ENCODE results near the gene GH2. TPM values are rescaled to one million over a fixed set of nuclear protein-coding genes. Genes with fewer than 3 reads are reported as not detected.
"Not testable (repeated sequence)": the region's sequence is repeated elsewhere in the genome, so short reads cannot be mapped to it uniquely, and the experiment has no call there.

GH2 gene
- total and polyA plus RNA-seq, 2 donors from 2014 or later, result not detected

GRCh38 chr17:63916566-63917185, 34.9 kb upstream of the GH2 start:
- peak in 1 of 5 donors; percentile 5 for DNase-seq
- intact Hi-C loops (cut with DNase I), result loop anchor here (10.0 kb wide), 2 partner anchors 98 to 218 kb away; partner anchors contain the start of gene ERN1

GRCh38 chr17:63915753-63916152, 34.0 kb upstream of the GH2 start:
- not testable (repeated sequence) for H3K36me3 ChIP-seq (ENCODE audit: control insufficient read depth in 2 of 3, insufficient read depth in 3 of 3, low read length in 3 of 3); H3K9me3 ChIP-seq (ENCODE audit: control insufficient read depth in 2 of 3, insufficient read depth in 1 of 3, low read length in 3 of 3); H3K9ac ChIP-seq (ENCODE audit: low read length in 3 of 3); H3K4me1 ChIP-seq (ENCODE audit: control insufficient read depth in 2 of 3, insufficient read depth in 2 of 3, low read depth in 1 of 3, low read length in 3 of 3); H3K27ac ChIP-seq (ENCODE audit: low read depth in 2 of 2, low read length in 2 of 2); FAIRE-seq; H3K4me3 ChIP-seq (ENCODE audit: low read length in 3 of 3); H3K27me3 ChIP-seq (ENCODE audit: control insufficient read depth, insufficient read depth, low read length)
- intact Hi-C loops (cut with DNase I), result loop anchor here (10.0 kb wide), 2 partner anchors 99 to 219 kb away; partner anchors contain the start of gene ERN1
- peak in 1 of 5 donors; percentile 13 for DNase-seq

More at GRCh38 chr17:63916566-63917185, 34.9 kb upstream of the GH2 start:
- H3K9ac ChIP-seq (ENCODE audit: low read length in 3 of 3), result no peak overlapping the region
- H3K4me3 ChIP-seq (ENCODE audit: low read length in 3 of 3), result no peak overlapping the region
- no peaks in the 10 kb centered on the region for H3K4me1 ChIP-seq (ENCODE audit: control insufficient read depth in 2 of 3, insufficient read depth in 2 of 3, low read depth in 1 of 3, low read length in 3 of 3)
- no peaks in the 10 kb centered on the region for H3K36me3 ChIP-seq (ENCODE audit: control insufficient read depth in 2 of 3, insufficient read depth in 3 of 3, low read length in 3 of 3)
- FAIRE-seq, result no peak
- TF ChIP-seq CTCF (IDR thresholded peaks at IDR 0.05; ENCODE audit: borderline replicate concordance, extremely low read depth, insufficient read depth), result no peak
- no peak overlapping the region for H3K27ac ChIP-seq (ENCODE audit: low read depth in 2 of 2, low read length in 2 of 2)
- no peaks in the 10 kb centered on the region for H3K27me3 ChIP-seq (ENCODE audit: control insufficient read depth, insufficient read depth, low read length)
- no peaks in the 10 kb centered on the region for H3K9me3 ChIP-seq (ENCODE audit: control insufficient read depth in 2 of 3, insufficient read depth in 1 of 3, low read length in 3 of 3)

- no peak for DNase-seq
- H3K36me3 ChIP-seq (ENCODE audit: control insufficient read depth in 2 of 3, insufficient read depth in 3 of 3, low read length in 3 of 3), result no peaks in the 10 kb centered on the region
- no peak overlapping the region for H3K27ac ChIP-seq (ENCODE audit: low read depth in 2 of 2, low read length in 2 of 2)
- FAIRE-seq, result no peak
- no peak for TF ChIP-seq CTCF (IDR thresholded peaks at IDR 0.05; ENCODE audit: borderline replicate concordance, extremely low read depth, insufficient read depth)
- intact Hi-C loops (cut with DNase I), result loop anchor here (10.0 kb wide), 2 partner anchors 100 to 220 kb away; partner anchors contain the start of gene ERN1
- no peaks in the 10 kb centered on the region for H3K4me1 ChIP-seq (ENCODE audit: control insufficient read depth in 2 of 3, insufficient read depth in 2 of 3, low read depth in 1 of 3, low read length in 3 of 3)
- H3K4me3 ChIP-seq (ENCODE audit: low read length in 3 of 3), result no peak overlapping the region
- no peaks in the 10 kb centered on the region for H3K27me3 ChIP-seq (ENCODE audit: control insufficient read depth, insufficient read depth, low read length)
- no peaks in the 10 kb centered on the region for H3K9me3 ChIP-seq (ENCODE audit: control insufficient read depth in 2 of 3, insufficient read depth in 1 of 3, low read length in 3 of 3)
- H3K9ac ChIP-seq (ENCODE audit: low read length in 3 of 3), result no peak overlapping the region
Observed at GRCh38 chr17:63914471-63914870, 32.7 kb upstream of the GH2 start.

- Histone ChIP-seq H3K4me1 (ENCODE audit: control insufficient read depth in 2 of 3, insufficient read depth in 2 of 3, low read depth in 1 of 3, low read length in 3 of 3) (no peaks in the 10 kb centered on the region), H3K27ac (ENCODE audit: low read depth in 2 of 2, low read length in 2 of 2) (no peak overlapping the region), H3K36me3 (ENCODE audit: control insufficient read depth in 2 of 3, insufficient read depth in 3 of 3, low read length in 3 of 3) (no peaks in the 10 kb centered on the region), H3K27me3 (ENCODE audit: control insufficient read depth, insufficient read depth, low read length) (no peaks in the 10 kb centered on the region), H3K9ac (ENCODE audit: low read length in 3 of 3) (no peak overlapping the region), H3K9me3 (ENCODE audit: control insufficient read depth in 2 of 3, insufficient read depth in 1 of 3, low read length in 3 of 3) (no peaks in the 10 kb centered on the region), H3K4me3 (ENCODE audit: low read length in 3 of 3) (no peak overlapping the region)
- intact Hi-C loops (cut with DNase I), result loop anchor here (10.0 kb wide), 2 partner anchors 103 to 223 kb away; partner anchors contain the start of gene ERN1
- peak; percentile 85 for TF ChIP-seq CTCF (IDR thresholded peaks at IDR 0.05; ENCODE audit: borderline replicate concordance, extremely low read depth, insufficient read depth)
- FAIRE-seq (no peak), DNase-seq (peak in 3 of 5 donors; percentile 46 to 65 (median 57))
Observed at GRCh38 chr17:63911657-63912100, 29.9 kb upstream of the GH2 start.
